ENCODE data around the gene USP8. TPM values are rescaled to one million over a fixed set of nuclear protein-coding genes. Genes with fewer than 3 reads are reported as not detected.
"Not testable (repeated sequence)": the region's sequence is repeated elsewhere in the genome, so short reads cannot be mapped to it uniquely, and the experiment has no call there.

The USP8 gene
- 20.8 TPM for polyA plus RNA-seq (2012; ENCODE audit: insufficient read depth, insufficient read length)

DNA sequence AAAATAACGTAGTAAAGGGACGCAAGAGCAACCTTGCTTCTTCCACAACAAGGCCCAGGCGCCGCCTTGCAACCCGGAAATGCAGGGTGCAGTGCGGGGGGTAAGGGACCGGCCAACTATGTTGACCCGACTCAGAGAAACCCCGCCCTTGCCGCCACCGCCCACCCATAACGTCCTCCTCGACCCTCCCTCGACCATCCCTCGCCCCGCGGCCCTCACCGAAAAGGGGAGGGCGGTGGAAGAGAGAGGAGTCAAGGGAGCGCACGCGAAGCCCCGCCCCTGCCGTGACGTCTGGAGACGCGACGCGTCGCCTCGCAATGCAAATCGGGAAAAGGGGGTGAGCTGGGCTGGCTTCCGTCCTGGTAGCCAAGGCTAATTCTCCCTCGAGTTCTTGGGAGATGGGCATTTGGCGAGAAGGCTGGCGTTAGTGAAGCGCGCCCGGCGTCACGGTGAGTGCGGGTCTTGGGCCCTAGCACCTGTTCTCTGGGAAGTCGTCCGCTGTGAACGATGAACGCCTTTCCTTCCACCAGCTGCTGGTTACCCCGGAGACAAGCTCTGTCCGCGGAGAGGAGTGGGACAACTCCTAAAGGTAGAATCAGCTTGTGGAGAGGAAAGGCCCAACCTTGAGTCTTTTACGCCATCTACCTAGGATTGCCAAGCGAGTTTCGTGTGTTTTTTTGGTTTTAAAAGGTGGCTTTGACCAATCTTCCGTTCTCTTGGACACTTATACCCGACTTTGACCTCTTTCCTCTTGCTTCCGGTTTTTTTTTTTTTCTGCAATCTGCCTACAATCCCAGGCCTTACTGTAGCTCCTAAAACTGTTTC lies at the start of gene USP8:
TSS of gene USP8 (plus strand) at position 340 of the 825 bp plus-strand sequence. CDS start 14,669 bp downstream, outside the sequence.
- H3K4me3 ChIP-seq (ENCODE audit: low read length) = peak within 1 kb of the TSS; percentile 80
- peak; percentile 90 for DNase-seq (ENCODE audit: low read depth, low spot score)

DNA sequence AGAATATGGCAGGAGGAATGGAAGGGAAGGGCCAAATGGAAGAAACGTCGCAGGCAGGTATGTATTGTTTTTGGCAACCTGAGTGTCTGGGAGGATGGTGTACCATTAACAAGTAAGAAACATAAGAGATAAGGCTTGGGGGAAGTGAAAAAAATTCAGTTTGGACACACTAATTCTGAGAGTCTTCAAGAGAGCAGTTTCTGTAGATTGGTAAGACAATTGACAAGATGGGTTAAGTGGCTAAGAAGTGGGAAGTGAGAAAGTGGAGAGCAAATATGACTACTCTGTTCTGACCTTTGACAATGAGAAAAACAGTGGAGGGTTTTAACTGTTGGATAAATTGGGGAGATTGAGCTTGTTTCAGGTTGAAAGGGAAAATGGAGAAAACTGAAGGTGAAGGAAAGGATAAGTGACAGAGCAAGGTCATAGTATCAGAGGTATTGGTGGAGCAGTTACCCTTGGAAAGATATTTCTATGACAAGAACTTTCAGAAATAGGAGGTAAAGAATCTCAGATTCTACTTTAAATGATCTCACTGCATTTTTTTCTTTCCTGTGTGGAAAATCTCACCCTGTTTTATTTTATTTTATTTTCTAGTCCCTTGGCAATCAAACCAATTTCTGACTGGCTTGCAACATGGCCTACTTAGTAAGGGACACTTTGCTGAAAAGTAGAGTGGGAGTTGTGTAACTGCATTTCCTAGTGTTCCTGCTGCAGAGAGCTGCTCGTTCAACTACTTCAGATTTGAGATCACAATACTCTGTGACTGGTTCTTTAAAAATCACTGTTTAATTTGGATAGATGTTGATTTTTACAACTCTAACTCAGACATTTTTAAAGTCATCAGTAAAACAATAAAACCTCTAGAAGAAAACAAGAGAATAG lies 46.1 kb upstream of the USP8 start:
- H3K4me3 ChIP-seq (ENCODE audit: low read length) = no peak overlapping the region
- no peak for DNase-seq (ENCODE audit: low read depth, low spot score)

DNA sequence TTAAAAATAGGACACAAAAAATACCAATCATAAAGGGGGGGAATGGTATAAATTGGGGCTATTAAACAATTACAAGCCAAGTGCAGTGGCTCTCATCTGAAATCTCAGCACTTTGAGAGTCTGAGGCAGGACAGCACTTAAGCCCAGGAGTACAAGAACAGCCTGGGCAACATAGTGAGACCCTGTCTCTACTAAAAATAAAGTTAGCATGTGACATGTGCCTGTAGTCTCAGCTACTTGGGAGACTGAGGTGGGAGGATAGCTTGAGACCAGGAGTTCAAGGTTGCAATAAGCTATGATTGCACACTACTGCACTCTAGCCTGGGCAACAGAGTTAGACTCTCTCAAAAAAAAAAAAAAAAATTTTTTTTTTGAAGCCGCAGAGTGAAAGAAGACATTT lies 45.4 kb upstream of the USP8 start:
- no peak overlapping the region for H3K4me3 ChIP-seq (ENCODE audit: low read length)
- no peak for DNase-seq (ENCODE audit: low read depth, low spot score)

DNA sequence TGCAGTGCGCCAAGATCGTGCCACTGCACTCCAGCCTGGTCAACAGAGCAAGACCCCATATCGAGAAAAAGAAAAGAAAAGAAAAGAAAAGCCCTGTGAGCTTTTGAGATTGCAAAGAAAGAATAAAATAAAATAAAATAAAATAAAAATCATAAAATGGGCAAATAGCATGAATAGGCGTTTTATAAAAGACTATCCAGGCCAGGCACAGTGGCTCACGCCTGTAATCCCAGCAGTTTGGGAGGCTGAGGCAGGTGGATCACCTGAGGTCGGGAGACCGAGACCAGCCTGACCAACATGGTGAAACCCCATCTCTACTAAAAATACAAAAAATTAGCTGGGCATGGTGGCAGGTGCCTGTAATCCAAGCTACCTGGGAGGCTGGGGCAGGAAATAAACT lies 44.8 kb upstream of the USP8 start:
- not testable (repeated sequence) for H3K4me3 ChIP-seq (ENCODE audit: low read length); DNase-seq (ENCODE audit: low read depth, low spot score)

DNA sequence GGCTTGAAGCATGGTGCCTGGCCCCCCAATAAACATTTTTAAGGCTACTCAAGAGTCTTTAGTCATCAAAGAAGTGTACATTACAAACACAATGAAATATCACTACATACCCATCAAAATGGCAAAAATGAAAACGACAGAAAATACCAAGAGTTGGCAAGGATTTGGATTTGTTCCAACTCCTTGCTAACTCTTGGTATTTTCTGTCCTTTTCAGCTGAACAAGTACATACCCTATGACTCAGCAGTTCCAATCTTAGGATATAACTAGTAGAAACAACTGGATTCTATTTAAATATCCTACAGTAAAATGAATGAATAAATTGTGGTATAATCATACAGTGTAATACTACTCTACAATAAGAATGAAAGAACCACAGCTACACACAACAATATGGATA lies 44.1 kb upstream of the USP8 start:
- DNase-seq (ENCODE audit: low read depth, low spot score) = no peak
- no peak overlapping the region for H3K4me3 ChIP-seq (ENCODE audit: low read length)

DNA sequence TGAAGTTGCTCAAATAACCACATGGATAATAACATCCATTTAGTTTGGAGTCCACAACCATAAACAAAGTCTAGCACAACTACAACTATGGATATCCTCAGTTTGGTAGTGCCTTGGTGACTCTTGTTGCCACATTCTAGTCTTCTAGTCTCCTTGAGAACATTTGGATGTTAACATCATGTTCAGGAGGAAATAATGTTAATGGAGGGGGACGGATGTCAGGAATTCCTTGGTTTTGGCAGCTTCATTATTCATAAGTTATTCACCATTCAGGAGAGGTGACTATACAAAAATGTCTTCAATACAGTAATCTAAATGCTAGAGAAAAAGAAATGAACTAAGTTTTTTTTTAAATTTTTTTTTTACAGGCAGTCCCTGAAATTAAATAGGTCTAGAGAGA lies 42.8 kb upstream of the USP8 start:
- DNase-seq (ENCODE audit: low read depth, low spot score) = no peak
- no peak overlapping the region for H3K4me3 ChIP-seq (ENCODE audit: low read length)

DNA sequence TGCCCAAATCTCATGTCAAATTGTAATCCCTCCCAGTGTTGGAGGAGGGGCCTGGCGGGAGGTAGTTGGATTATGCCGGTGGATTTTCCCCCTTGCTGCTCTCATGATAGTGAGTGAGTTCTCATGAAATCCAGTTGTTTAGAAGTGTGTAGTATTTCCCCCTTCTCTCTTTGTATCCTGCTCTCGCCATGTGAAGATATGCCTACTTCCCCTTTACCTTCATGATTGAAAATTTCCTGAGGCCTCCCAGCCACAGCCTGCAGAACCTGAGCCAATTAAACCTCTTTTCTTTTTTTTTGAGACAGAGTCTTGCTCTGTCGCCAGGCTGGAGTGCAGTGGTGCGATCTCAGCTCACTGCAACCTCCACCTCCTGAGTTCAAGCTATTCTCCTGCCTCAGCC lies 41.8 kb upstream of the USP8 start:
- not testable (repeated sequence) for DNase-seq (ENCODE audit: low read depth, low spot score); H3K4me3 ChIP-seq (ENCODE audit: low read length)

DNA sequence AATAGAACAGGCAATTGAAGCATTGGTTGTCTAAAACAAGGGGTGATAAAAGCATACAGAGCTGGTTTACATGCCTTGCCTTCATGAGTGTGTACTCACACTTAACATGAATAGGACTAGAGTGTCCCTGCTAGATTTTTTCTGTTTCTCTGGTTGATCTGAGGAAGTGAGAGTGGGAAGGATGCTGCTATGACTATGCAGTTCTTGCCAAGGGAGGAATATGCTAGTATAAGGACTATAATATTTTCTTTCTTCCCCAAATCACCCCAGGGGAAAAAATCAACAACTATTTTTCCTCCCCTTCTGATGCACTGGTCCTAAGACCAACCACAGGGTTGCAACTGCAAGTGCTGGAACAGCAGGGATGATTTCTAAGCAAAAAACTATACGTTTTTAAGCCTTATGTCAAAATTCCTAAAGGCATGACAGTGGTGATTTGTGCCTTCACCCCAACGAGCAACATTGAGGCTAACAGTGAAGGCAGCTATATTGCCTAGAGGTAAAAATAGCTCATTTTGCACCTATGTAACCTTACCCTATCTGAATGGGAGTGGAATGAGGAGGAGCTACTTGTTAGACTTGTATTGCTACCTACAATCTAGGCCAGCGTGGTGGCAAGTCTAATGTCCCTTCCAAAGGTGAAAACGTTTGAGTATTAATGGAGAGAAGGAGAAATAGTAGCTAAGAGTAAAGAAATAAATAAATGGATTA lies 33.5 kb upstream of the USP8 start:
- DNase-seq (ENCODE audit: low read depth, low spot score) = no peak
- H3K4me3 ChIP-seq (ENCODE audit: low read length) = no peak overlapping the region

DNA sequence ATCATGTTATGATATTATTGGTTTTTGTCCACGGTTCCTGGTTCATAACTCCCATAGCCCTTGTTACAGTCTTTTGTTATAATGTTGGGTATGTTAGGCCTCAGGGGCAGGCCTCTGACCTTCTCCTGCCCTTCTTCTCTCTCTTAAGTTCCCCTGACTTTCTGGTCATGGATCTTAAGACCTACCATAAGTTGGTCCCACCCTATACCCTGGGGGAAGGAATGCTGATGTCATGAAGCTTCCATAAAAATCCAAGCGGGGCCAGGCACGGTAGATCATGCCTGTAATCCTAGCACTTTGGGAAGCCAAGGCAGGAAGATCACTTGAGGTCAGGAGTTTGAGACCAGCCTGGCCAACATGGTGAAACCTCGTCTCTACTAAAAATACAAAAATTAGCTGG lies 32.6 kb upstream of the USP8 start:
- H3K4me3 ChIP-seq (ENCODE audit: low read length); DNase-seq (ENCODE audit: low read depth, low spot score): not testable (repeated sequence)

DNA sequence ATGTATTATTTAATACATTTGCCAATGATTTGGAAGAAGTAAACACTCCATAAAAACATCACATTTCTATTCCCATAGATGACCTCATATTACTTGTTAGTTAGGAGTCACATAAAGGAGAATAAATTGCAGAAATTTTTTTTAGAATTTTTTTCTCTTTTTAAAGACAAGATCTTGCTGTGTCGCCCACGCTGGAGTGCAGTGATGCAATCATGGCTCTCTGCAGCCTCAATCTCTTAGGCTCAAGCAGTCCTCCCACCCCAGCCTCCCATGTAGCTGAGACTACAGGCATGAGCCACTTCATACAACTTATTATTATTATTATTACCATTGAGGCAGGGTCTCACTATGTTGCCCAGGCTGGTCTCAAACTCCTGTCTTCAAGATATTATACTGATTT lies 12.3 kb upstream of the USP8 start:
- no peak for DNase-seq (ENCODE audit: low read depth, low spot score)
- H3K4me3 ChIP-seq (ENCODE audit: low read length) = no peak overlapping the region

DNA sequence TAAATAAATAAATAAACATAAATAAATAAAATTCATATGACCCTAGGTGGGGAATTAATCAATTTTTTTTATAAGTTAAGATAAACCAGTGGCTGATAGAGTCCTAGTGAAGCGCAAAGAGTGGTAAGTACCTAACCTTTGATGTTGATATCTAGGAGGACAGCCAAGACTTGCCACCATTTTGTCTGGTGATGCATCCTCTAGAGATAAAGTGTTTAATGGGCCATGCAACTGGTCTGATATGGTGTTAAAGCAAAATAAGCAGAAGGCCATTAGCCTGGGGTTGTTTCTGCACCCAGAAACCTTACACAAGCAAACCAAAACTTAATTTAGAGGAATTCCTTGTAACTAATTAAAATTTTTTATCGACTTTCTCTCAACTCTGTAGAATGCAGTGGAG lies 9.6 kb upstream of the USP8 start:
- no peak for DNase-seq (ENCODE audit: low read depth, low spot score)

DNA sequence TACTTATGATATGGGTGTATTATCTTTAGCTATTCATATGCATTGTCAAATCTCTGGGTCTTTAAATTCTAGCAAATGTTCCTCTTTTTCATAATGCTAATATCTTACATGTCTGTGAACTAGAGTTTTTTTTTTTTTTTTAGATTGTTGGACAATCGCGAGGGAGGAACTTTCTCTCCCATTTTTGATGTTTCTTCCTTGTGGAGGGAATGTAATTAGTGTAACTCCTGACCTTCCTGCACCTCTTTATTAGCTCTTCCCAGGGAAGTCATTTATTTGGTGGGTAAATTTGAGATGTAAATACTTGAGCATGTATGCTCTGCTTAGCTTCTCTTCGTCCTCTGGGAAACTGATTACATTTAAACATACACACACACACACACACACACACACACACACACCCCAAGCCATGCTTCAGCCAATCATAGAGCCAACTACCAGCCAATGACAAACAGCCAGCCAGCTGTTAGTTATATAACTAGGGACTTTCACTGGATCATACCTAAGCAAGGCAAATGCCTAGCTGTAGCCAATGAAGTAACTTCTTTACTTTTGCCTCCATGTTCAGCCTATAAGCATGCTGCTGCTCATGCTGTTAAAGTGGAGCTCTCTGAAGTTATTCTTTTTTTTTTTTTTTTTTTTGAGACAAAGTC lies 8.3 kb upstream of the USP8 start:
- H3K4me3 ChIP-seq (ENCODE audit: low read length) = no peak overlapping the region
- peak; percentile 22 for DNase-seq (ENCODE audit: low read depth, low spot score)

More for the DNA sequence above, 9.6 kb upstream of the USP8 start:
- no peak overlapping the region for H3K4me3 ChIP-seq (ENCODE audit: low read length)

DNA sequence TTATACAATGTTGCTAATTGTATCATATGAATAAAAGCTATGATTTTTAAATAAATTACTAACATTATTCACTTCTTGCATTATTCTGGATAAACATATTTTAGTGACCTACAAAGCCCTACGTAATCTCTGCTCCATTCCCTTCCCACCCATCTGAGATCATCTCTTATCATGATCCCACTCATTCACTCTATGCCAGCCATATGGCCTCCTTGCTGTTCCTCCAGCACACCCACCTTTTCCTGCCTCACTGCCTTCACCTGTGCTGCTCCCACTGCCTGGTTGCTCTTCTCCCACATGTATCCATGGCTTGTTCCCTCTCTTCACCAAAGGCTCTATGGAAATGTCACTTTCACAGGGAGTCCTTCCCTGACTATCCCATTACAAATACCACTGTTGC lies 7.3 kb upstream of the USP8 start:
- no peak for DNase-seq (ENCODE audit: low read depth, low spot score)
- no peak overlapping the region for H3K4me3 ChIP-seq (ENCODE audit: low read length)

DNA sequence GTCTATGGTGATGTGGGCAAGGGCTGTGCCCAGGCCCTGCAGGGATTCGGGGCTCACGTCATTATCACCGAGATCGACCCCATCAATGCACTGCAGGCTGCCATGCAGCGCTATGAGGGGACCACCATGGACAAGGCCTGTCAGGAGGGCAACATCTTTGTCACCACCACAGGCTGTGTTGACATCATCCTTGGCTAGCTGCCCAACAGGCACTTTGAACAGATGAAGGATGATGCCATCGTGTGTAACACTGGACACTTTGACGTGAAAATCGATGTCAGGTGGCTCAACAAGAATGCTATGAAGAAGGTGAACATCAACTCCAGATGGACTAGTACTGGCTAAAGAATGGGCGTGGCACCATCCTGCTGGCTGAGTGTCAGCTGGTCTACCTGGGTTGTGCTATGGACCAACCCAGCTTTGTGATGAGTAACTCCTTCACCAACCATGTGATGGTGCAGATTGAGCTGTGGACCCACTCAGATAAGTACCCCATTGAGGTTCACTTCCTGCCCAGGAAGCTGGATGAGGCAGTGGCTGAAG lies 6.1 kb upstream of the USP8 start:
- H3K4me3 ChIP-seq (ENCODE audit: low read length) = no peak overlapping the region
- no peak for DNase-seq (ENCODE audit: low read depth, low spot score)

DNA sequence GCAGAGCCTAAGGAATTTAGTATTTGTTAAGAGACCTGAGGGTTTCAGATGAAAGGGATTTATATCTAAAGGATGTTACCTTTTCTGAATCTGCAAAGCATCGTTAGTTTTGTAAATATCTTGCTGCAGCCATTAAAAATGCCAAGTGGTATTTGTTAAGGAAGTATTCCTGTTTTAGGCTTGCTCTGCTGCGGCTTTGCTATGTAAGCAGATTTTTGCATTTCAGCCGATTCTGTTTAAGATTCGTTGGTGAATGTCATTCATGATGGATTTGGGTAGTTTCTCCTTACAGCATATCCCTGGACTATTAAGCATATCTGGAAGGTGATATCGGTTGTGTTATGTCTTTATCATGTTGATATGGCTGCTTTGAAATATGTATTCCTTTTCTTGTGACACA lies 1.0 kb downstream of the USP8 start:
- H3K4me3 ChIP-seq (ENCODE audit: low read length) = peak overlapping the region; percentile 80
- no peak for DNase-seq (ENCODE audit: low read depth, low spot score)

DNA sequence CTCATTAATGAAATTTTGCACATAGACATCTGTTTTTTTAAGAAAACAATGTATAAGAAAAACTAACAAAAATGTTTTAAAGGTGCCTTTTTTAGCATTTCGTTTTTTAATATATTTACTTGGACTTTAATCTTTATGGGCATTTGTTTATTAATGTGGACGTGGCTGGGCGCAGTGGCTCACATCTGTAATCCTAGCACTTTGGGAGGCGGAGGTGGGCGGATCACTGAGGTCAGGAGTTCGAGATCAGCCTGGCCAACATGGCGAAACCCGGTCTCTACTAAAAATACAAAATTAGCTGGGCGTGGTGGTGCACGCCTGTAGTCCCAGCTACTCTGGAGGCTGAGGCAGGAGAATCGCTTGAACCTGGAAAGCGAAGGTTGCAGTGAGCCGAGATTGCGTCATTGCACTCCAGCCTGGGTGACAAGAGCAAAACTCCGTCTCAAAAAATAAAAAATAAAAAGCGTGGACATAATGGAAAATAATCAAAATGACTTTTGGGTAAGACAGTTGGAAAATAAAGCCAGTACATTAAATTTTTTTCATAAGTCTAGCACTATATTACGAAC lies 1.6 kb downstream of the USP8 start:
- H3K4me3 ChIP-seq (ENCODE audit: low read length) = peak overlapping the region; percentile 80
- not testable (repeated sequence) for DNase-seq (ENCODE audit: low read depth, low spot score)

DNA sequence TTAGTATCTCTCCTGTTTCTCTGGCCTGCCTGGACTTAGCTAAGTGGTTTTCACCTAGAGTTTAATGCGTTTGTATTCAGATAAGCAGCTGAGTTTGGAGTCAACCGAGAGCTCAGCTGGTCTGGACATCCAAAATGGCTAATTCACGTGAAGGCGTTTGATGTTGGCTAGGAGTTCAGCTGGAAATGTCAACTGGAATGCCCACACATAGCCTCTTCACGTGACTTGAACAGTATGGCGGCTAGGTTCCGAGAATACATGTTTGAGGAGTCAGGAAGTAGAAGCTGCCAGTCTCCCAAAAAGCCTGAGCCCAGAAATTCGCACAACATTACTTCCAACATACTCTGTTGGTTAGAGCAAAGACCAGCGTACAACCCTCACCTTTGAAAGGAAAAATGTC lies 2.2 kb downstream of the USP8 start:
- DNase-seq (ENCODE audit: low read depth, low spot score) = no peak
- no peak overlapping the region for H3K4me3 ChIP-seq (ENCODE audit: low read length)

DNA sequence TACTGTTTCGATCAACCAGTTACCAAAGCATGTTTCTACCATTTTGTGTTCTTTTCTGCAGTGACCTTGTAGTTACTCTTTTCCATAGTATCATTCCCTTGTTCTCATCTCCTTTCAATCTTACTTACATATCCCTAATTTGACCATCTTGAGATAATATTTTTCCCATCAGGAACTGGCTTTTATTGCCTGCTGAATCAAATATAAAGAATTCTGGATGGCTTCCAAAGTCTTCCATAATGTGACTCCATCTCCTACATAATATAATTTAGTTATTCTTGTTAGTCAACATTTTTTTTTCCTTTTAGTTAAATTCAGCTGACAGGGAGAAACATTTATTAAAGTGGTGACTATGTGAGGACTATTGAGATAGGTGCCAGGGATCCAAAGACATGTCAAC lies 7.0 kb downstream of the USP8 start:
- no peak for DNase-seq (ENCODE audit: low read depth, low spot score)

DNA sequence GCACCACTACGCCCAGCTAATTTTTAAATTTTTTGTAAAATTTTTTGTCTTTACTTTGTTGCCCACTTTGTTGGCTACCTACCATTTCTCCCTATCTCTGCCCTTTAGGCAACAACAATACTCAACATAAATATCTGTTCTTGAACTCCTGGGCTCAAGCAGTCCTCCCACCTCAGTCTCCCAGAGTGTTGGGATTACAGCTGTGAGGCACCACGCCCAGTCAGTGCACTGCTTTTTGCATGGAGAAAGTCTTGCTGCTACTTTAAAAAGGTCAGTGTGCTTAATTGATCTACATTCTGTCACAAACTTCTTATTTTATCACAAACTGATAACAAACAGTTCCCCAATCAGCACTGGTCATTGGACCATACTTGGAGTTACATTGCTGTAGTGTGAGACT lies 8.0 kb downstream of the USP8 start:
- no peak for DNase-seq (ENCODE audit: low read depth, low spot score)
- no peak overlapping the region for H3K4me3 ChIP-seq (ENCODE audit: low read length)

More for the DNA sequence above, 7.0 kb downstream of the USP8 start:
- no peak overlapping the region for H3K4me3 ChIP-seq (ENCODE audit: low read length)

Data from Jurkat, Clone E6-1 (cell line).